Right lung (tissue), 5 donors: ENCODE data around the gene FAM174A. TPM values are rescaled to one million over a fixed set of nuclear protein-coding genes. Genes with fewer than 3 reads are reported as not detected.
A peak's percentile ranks its signal among the peaks of the same experiment; 100 is the strongest.
"Not testable (repeated sequence)": the region's sequence is repeated elsewhere in the genome, so short reads cannot be mapped to it uniquely, and the experiment has no call there.

Source experiments
- DNase-seq, 2 donors: peaks; one replicate each; pipeline ENCODE4 v3.0.0-alpha.2; 2013
- polyA plus RNA-seq, 5 donors: library from polyadenylated mRNA; unstranded; fragments of 120-200 nt; gene quantifications; one replicate each; pipeline versions ENCODE4 v1.2.1 to v1.2.3, GENCODE V29; 2013; ENCODE audit warnings: inconsistent platforms in 1 of 5, low replicate concordance in 1 of 5; ENCODE audit not compliant: insufficient read length in 5 of 5, insufficient read depth in 1 of 5

The FAM174A gene
- polyA plus RNA-seq, 5 donors = 23.1 to 27.5 (median 25.9) TPM

- no peak for DNase-seq
Measured at GRCh38 chr5:100566382-100567141, 31.4 kb downstream of the FAM174A start.

GRCh38 chr5:100574716-100575115, 39.5 kb downstream of the FAM174A start:
- DNase-seq = no peak

GRCh38 chr5:100575815-100576214, 40.6 kb downstream of the FAM174A start:
- no peak for DNase-seq

DNA sequence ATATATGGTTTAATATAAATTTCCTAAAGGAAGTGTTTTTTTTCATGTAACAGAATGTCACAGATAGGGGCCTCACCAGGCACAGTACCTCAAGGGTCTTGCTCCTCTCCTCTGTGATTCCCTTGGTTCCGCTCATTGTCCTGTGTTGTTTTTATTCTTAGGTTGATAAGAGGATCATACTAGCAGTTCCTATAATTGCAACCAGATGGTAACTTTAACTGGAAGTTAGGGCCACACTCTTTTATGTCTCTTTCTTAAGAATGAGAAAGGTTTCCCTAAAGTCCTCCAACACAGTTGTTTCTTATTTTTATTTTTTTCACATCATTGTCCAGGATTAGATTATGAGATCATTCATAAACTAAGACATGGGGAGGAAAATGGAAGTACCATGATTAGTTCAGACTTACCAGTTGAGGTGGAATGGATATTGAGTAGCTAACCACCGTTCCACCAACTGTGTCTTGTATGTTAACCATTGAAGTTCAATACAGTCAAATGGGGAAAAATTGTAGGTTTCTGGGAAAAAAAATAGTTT, 41.1 kb downstream of the FAM174A start:
- DNase-seq = no peak

- no peak for DNase-seq
Measured at GRCh38 chr5:100577506-100577905, 42.3 kb downstream of the FAM174A start.

GRCh38 chr5:100584069-100584468, 48.9 kb downstream of the FAM174A start:
- no peak for DNase-seq

DNA sequence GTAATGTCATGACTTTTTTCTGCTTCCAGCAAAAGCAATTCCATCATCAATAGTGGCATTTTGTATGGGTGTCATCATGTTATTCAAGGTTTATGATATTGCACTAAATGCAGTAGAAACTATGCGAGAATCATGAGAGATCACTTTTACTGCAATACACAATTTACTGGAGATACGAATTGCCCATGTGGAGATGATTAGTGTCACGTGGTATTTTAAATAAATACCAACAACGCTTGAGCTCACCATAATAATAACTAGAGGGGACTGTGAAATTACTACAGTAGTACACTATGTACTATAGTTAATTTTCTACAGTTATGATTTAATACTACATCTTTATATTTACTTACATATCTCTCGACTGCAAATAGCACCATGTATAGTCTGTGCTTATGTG, 49.7 kb downstream of the FAM174A start:
- DNase-seq = no peak

GRCh38 chr5:100590867-100591266, 55.7 kb downstream of the FAM174A start:
- DNase-seq = no peak

DNA sequence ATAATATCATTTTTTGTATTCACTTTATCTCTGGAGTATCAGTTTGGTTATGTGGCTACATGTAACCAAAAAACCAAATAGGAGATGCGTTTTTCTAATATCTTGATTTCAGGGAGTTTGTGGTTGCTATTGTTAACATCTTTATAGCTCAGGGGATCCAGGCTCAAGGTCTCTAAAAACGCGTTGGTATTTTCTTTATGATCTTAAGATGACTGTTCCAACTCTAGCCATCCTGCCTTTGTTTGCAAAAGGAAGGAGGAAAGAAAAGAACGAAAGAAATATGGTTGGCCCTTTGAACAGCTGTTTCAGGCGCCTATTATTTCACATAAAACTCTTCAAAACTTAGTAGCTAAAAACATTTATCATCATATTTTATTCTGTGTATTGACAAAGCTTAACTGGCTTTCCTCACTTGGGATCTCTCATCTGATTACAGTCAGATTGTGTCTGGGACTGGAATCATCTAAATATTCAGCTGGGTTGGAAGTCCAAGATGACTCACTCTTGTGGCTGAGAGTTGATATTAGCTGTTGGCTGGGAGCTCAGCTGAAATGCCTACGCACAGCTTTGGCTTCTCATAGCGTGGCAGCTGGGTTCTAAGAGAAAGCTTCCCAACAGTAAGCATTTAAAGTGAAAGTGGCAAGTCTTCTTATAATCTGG, 60.1 kb downstream of the FAM174A start:
- DNase-seq = peak in 1 of 2 donors; percentile 40

DNA sequence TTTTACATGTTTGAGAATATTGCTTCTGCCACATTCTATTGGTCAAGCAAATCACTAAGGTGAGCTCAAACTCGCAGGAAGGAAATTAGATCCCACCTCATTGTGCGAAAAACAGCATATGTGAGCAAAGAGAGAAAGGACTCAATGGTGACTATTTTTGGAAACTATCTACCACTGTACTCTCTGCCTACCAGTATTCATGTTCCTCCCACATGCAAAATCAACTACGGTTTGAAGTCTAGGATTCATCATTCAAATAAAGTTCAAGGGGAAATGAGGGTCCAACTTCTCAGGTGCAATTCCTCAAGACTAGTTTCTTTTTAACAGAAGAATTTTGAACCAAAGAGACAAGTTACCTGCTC, 60.6 kb downstream of the FAM174A start:
- no peak for DNase-seq

DNA sequence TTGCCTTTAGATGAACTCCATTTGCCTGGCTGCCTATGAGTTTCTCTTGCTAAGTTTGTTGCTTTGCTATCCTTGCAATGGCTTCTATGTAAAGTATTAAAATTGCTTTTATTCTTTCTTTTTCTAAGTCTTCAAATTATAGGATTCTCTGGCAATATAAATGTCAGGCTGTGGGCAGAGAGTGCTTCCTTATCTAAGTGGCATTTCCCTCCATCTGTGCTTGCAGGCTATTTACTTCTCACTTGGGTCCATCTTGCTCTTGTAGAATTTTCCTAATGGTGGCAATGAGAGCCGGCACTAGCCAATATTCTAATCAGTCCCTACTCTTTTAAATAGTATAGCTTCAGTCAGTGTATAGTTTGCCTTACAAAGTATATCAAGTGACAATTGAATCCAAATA, 63.3 kb downstream of the FAM174A start:
- no peak for DNase-seq

GRCh38 chr5:100600298-100600994, 65.3 kb downstream of the FAM174A start:
- DNase-seq = no peak

GRCh38 chr5:100603141-100603540, 68.0 kb downstream of the FAM174A start:
- DNase-seq = peak; percentile 60 to 64

- not testable (repeated sequence) for DNase-seq
Measured at GRCh38 chr5:100604021-100604420, 68.8 kb downstream of the FAM174A start.

GRCh38 chr5:100609594-100609993, 74.4 kb downstream of the FAM174A start:
- no peak for DNase-seq

DNA sequence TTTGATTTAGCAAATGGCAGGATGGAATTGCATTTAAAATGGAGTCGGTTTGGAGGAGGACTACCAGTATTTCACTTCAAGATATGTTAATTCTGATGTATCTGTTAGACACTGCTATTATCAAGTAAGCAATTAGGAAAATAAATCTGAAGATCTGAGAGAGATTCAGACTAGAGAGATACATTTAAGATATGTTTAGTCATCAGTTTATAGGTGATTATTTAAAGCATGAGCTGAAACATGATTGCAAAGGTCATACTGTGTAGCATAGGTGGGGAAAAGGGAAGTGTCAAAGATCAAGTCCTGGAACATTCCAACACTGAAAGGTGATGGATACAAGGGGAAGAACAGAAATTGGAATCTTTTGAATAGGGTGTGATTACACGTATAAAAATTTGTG, 79.1 kb downstream of the FAM174A start:
- no peak for DNase-seq

GRCh38 chr5:100615362-100615761, 80.2 kb downstream of the FAM174A start:
- no peak for DNase-seq

- no peak for DNase-seq
Measured at GRCh38 chr5:100616291-100616690, 81.1 kb downstream of the FAM174A start.

DNA sequence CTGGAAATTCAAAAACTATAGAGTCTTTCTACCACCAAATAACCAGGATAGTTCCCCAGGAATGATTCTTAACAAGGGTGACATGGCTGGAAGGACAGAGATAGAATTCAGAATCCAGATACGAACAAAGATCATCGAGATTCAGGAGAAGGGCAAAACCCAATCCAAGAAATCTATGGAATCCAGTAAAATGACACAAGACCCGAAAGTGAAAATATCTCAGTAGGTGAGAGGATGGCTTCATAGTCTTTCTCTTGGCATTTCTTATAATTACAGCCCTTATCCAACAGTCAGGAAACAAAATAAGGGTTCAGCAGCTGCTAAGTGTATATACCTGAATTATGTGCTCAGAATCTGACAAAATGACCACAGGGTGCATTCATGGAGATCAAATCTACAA, 81.8 kb downstream of the FAM174A start:
- DNase-seq = no peak

DNA sequence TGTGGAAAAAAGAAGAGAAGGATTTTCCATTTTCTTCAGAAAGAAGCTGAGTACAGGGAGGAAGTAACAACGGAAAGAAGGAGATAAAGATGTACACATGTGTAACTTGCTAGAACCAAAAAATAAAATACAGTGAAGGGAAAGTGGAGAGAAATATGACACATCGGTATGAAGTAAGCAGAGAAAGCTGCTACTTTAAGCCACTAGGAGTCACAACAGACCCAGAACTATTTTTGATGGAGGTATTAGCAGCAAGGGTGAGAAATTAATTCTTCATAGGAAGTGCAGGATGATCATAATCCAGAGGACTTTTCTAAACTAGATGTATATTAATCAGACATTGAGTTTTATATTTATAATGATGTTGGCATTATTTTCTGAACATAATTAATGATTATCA, 88.5 kb downstream of the FAM174A start:
- DNase-seq = no peak

DNA sequence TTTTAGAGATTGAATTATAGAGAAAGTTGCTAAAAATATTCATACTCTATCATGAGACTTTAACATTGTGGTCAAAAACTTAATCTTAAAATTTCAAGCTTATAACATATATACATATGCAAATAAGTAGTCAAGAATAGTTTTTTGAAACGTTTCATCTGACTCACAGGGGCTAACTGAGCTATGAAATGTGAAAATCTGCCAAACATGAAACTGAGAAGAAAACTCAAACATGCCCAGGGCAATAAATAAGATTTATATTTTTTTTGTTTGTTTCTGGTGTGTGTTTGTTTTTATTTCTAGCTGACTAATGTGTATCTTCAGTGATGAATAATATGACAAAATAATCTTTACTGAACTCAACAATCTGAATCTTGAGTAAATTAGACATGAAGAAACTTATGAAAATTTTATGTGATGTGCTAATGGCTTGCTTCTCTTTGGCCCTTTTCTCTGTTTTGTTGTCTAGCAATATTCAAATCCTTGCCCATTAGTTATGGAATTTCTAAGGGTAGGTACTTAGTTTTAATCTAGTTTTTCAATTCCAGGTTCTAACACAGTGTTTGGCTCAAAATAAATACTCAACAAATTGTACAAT, 99.9 kb downstream of the FAM174A start:
- DNase-seq = no peak
